HL-60 (cell line): Measurements from ENCODE around the gene FPGT.
"Not testable (repeated sequence)": the region's sequence is repeated elsewhere in the genome, so short reads cannot be mapped to it uniquely, and the experiment has no call there.

Source experiments
- DNase-seq, 2 experiments: peaks; one replicate each; pipeline ENCODE4 v3.0.0-alpha.2; 2010 to 2020; ENCODE audit warnings: low read depth in 1 of 2, low spot score in 1 of 2
- H3K27ac ChIP-seq: fragments of 250-450 bp; sonication (Bioruptor Pico); replicated peaks from 2 replicates; pipeline ENCODE4 v1.5.1; 2020; ENCODE audit warnings: mild to moderate bottlenecking, moderate library complexity
- H3K27me3 ChIP-seq: fragments of 250-450 bp; sonication (Bioruptor Pico); 2 replicates; pipeline ENCODE4 v1.5.1; 2021; ENCODE audit warnings: mild to moderate bottlenecking, moderate library complexity; ENCODE audit not compliant: insufficient read depth, poor library complexity, severe bottlenecking
- H3K4me3 ChIP-seq: replicated peaks from 2 replicates; pipeline ENCODE4 v1.5.1; 2011; ENCODE audit warnings: mild to moderate bottlenecking, control low read depth, low read length; ENCODE audit not compliant: insufficient read depth
- CTCF ChIP-seq: IDR thresholded peaks from one replicate; pipeline ENCODE4 v1.5.1; 2011; ENCODE audit warnings: low read length, control low read depth, inconsistent platforms; ENCODE audit not compliant: insufficient read depth
- GABPA ChIP-seq: IDR thresholded peaks from 2 replicates; pipeline ENCODE4 v1.6.1; 2012; ENCODE audit warnings: low read depth
- POLR2AphosphoS5 ChIP-seq: IDR thresholded peaks from 2 replicates; pipeline ENCODE4 v1.6.1; 2012; ENCODE audit warnings: low read depth
- REST ChIP-seq: IDR thresholded peaks from 2 replicates; pipeline ENCODE4 v1.6.1; 2012; ENCODE audit warnings: low read depth; ENCODE audit not compliant: insufficient replicate concordance
- SPI1 ChIP-seq: IDR thresholded peaks from 2 replicates; pipeline ENCODE4 v1.6.1; 2012; ENCODE audit warnings: low read depth, mild to moderate bottlenecking, borderline replicate concordance

FPGT gene

DNA sequence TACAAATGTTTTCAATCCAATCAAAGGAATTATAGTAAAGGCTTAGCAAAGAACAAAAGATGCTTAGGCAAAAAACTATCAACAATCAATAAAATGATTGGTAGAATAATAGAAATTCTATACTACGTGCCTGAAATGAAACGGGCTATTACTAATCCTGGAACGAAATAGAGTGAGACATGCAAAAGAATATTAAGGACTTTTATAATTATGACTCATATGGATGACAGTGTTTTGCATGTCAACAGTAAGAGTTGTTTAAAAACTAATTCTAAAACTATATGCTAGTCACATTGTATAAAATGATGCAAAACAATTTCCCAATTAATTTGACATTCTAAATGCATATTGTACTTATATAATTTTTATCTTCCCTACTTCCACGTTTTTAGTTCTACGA is 35.7 kb upstream of the FPGT start:
- no peak overlapping the region for H3K27ac ChIP-seq
- TF ChIP-seq GABPA (no peak), POLR2AphosphoS5 (no peak), SPI1 (no peak), REST (no peak)
- H3K4me3 ChIP-seq = no peak overlapping the region
- H3K27me3 ChIP-seq = no peaks in the 10 kb centered on the region
- no peak for DNase-seq

- DNase-seq, H3K27ac ChIP-seq: not testable (repeated sequence)
Observed at GRCh38 chr1:74174423-74174822, 23.6 kb upstream of the FPGT start.

GRCh38 chr1:74180490-74180889 is 17.6 kb upstream of the FPGT start:
- Histone ChIP-seq H3K27ac (no peak overlapping the region), H3K27me3 (no peaks in the 10 kb centered on the region), H3K4me3 (no peak overlapping the region)
- DNase-seq = peak in 1 of 2 experiments; percentile 7
- no peak for TF ChIP-seq CTCF
- no peak for TF ChIP-seq REST
- TF ChIP-seq POLR2AphosphoS5 = no peak
- TF ChIP-seq GABPA = no peak
- no peak for TF ChIP-seq SPI1

More at GRCh38 chr1:74174423-74174822, 23.6 kb upstream of the FPGT start:
- H3K27me3 ChIP-seq, H3K4me3 ChIP-seq: not testable (repeated sequence)

DNA sequence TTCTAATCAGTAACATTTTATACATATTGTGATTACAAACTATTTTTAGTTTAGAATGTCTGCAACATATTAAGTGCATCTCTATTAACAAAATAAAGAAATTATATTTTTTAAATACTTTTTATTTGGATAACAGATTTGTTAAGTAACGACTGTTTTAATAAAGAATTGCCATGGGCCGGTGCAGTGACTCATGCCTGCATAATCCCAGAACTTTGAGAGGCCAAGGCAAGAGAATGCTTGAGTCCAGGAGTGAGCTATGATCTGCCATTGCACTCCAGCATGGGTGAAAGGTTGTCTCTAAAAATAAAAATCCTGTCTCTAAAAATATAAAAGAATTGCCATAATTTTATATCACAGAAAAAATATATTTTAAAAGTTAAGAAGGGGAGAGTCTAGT is 4.1 kb upstream of the FPGT start:
- Histone ChIP-seq H3K27me3 (no peaks in the 10 kb centered on the region), H3K4me3 (no peak overlapping the region), H3K27ac (no peak overlapping the region)
- TF ChIP-seq SPI1 = no peak
- TF ChIP-seq CTCF = no peak
- TF ChIP-seq REST = no peak
- no peak for TF ChIP-seq POLR2AphosphoS5
- TF ChIP-seq GABPA = no peak
- DNase-seq = no peak
